Posterior cingulate gyrus (tissue), 11 donors: Measurements from ENCODE around the gene SGPL1.
A peak's percentile ranks its signal among the peaks of the same experiment; 100 is the strongest.
"Not testable (repeated sequence)": the region's sequence is repeated elsewhere in the genome, so short reads cannot be mapped to it uniquely, and the experiment has no call there.

Source experiments
- DNase-seq, 10 donors: peaks; one replicate each; pipeline versions ENCODE4 v3.0.0 to v3.0.0-alpha.2; 2020 to 2021; ENCODE audit warnings: mixed read lengths in 3 of 10
- intact Hi-C: fragments of 100-400 bp; cut with DNase I; formaldehyde crosslinking; loops from one replicate; pipeline ENCODE4 v1.15.1; 2023

SGPL1 gene

DNA sequence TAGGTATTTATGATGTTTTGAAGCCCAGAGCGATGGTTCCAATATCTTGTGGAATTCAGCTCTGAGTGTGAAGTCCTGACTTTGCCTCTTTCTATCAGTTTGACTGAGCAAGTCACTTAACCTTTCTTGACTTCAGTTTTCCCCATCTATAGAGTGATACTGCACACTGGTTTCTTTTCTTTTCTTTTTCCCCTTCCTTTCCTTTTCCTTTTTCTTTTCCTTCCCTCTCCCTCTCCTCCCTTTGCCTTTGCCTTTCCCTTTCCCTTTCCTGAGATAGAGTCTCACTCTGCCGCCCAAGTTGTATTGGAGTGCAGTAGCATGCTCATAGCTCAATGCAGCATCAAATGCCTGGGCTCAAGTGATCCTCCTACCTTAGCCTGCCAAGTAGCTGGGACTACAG, 20.6 kb downstream of the SGPL1 start:
- intact Hi-C loops: no loop called here
- DNase-seq: no peak

DNA sequence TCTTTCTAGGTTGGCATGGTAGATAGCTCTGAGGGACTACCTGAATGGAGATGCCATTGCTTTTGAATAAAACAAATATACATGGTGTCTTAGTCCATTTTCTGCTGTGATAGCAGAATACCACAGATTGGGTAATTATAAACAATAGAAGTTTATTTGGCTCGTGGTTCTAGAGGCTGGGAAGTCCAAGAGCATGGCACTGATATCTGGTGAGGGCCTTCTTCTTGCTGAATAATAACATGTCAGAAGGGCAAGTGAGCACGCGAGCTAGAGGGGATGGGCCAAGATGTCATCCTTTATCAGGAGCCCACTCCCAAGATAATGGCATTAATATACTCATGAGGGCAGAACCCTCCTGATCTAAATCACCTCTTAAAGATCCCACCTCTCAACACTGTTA, 21.9 kb downstream of the SGPL1 start:
- no peak for DNase-seq
- intact Hi-C loops: no loop called here

DNA sequence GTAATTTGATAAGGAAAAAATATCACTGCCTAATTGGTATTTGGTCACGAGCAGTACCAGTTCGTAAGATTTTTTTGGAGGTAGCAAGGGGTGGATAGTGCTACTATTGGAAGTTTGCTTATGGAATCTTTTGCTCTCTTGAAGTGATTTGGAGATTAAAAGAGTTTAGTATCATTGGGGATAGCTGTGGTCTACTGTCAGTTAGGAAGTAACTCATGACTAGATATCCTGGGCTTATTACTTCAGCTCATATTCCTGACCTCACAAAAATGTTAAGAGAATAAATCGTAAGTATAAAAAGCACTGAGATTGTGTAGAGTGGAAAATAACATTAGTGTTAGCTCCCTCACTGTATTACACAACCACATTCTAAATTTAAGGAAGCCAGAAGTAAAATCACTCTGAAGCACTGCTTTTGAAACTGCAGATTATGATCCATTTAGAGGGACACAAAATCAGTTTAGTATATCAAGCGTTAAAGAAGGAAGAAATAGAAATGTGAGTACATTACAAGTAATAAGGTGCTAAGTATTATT, 22.6 kb downstream of the SGPL1 start:
- DNase-seq: no peak
- intact Hi-C loops: no loop called here

DNA sequence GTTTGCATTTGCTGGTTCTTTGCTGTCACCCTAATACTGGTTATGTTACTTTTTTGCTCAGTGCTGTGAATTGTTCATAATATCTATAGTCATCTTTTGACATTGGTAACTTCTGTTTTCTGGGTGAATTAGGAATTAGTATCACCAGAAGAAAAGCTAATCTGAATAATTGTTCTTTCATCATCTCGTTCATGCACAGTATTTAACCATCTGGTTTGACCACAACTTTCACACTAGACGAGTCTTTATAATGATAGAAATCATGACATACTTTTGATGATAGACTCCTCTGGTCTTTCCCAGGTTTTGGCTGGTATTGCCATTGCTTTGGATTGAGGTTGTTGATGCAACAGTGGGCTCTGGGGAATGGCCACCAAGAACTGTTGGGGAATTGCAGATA, 25.1 kb downstream of the SGPL1 start:
- DNase-seq: no peak
- intact Hi-C loops: no loop called here

DNA sequence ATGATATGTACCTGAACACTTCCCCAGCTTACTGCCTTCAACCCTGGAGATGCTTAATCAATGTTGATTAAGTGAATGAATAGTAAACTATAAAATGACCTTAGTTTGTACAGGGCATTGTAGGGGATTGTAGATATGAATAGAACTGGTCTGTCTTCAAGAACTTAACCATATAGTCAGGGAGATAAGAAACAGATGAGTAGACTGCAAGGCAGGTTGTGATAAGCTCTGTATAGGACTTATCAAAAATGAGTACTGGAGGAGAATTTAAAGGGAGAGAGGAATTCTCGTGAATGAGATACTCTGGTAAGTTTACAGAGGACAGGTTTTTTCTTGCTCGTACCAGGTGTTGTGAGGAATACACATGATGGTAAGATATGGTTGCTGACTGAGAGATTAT, 27.6 kb downstream of the SGPL1 start:
- no peak for DNase-seq
- intact Hi-C loops: no loop called here

DNA sequence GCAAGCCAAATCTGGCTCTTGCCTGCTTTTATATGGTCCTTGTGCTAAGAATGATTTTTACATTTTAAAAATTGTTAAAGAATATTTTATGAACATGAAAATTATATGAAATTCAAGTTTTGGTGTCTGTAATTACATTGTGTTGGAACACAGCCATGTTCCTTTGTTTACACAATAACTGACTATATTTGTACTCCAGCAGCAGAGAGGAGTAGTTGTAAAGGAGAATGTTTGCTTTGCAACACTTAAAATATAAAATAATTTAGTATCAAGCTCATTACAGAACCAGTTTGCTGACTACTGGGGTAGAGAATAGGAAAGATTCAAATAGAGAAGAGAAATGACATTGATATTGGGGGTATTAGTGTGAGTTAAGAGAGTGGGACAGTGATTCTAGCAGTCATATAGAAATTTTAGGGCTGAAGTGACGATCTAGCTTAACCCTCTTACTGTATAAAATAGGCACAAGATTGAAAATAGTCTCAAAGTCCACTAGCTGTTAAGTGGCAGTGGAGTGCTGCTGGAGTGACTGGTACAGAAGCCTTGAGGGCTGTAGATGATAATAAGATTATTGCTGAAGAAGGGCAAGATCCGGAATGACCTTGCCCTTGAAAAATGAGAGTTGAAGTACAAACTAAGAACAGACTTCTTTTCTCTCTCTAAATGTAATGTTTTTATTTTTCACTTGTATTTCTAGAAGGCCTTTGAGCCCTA, 28.2 kb downstream of the SGPL1 start:
- DNase-seq: no peak
- intact Hi-C loops: no loop called here

DNA sequence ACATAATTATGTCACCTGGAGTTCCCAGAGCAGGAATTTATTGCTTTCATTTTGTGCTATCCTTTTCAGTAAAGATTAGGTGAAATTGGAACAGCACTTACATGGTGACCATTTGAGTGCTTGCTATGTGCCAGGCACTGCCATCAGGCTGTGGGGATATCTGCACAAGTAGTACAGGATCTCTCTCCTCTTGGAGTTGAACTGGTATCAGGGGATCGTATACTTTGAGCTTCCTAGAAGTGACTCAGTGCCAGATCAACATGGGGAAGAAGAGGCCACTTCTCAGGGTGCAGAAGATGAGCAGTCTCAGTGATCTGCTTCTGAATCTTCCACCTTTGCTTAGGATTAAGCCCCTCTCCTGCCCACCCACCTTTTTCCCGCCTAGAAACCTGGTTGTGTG, 29.5 kb downstream of the SGPL1 start:
- intact Hi-C loops: no loop called here
- DNase-seq: no peak

DNA sequence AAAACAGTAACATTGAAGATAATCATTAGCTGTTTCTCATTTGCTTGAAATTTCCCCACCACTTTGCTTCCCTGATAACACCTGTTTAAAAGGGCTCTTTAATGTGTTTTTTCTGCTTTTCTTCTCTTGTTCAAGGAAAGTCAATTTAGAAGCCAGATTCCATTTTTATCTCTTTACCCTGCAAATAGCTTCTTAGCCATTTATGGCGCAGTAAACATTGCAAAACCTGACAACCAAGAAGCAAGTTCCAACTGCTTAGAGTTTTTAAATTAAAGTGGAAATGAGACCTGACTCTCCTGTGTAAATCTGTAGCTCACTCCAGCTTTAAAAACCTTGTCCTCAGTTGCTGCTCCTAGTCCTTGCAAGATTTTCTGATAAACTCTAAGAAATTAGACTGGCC, 30.1 kb downstream of the SGPL1 start:
- intact Hi-C loops: no loop called here
- DNase-seq: no peak

DNA sequence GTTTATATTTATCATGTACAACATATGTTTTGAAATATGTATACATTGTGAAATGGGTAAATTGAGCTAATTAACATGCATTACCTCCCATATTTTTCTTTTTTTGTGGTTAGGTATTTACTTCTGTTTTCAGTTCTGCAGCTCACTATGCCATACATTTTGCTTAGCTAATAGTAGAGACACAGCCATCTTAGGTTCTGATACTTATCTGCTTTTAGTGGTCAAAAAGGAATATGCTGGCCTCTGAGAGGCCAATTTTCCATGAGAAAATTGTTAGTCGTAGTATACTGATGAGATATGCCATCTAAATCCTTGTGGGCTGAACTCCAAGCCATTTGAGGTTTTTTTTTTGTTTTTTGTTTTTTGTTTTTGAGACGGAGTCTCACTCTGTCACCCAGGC, 31.0 kb downstream of the SGPL1 start:
- DNase-seq: no peak
- intact Hi-C loops: no loop called here

DNA sequence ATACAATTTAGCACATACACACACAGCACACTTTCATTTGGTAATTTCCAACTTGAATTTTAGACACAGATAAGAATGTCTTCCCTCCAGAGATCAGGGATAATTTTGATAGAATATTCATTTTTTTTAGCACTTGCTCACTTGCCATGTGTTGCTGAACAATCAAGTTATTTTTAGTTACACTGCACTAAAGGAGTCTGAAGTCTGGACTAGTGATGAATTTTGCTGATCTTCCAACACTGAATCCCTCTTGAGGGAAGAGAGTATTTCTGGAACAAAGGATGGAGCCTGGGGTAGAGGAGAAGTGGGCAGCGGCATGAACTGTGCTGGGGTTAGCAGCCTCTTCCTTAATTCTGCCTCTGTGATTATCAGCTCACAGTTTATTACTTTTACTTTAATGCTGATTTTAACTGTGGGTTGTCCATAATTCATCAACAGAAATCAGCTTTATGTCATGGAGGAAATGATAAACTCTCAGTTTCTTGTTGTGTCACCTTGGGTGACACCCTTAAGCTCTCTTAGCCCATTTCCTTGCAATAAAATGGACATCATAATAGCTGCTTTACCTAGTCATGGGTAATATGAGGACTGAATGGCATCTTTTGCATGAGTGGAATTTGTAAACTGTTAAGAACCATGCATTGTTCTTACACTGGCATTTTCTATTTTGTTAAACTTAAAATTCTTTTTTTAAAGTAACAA, 32.1 kb downstream of the SGPL1 start:
- intact Hi-C loops: no loop called here
- no peak for DNase-seq

DNA sequence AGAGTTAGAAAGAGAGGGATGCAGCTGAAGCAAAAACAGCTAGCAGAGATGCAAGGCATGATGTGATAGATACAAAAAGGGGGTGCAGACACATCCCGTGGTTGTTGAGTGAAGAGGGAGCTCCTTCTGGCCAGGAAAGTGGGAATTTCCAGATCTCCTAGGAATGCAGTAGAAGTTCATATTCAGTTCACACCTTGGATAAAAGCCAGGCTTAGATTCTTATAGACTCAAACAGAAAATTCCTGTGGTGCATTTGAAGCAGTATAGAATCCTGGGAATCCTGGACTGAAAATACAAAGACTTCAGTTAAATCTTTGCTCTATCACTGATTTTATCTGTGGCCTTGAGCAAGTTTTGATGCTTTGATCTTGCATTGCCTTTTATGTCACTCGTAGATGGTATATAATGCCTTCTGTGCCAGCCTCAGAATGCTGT, 33.9 kb downstream of the SGPL1 start:
- no peak for DNase-seq
- intact Hi-C loops: no loop called here

DNA sequence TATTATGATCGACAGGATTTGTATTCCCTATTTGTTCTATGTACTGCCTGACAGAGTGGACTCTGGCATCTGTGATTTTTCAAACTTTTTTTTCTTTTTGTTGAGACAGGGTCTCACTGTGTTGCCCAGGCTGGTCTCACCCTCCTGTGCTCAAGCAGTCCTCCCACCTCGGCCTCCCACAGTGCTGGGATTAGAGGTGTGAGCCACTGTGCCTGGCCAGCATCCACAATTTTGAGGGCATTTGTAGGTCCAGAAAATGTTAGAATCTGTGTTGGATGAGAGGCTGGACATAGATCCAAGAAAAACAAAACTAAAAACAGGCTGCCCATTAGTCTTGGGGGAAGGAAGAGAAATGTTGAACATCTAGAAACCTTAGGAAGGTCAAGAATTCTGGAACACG, 34.3 kb downstream of the SGPL1 start:
- intact Hi-C loops: no loop called here
- no peak for DNase-seq

DNA sequence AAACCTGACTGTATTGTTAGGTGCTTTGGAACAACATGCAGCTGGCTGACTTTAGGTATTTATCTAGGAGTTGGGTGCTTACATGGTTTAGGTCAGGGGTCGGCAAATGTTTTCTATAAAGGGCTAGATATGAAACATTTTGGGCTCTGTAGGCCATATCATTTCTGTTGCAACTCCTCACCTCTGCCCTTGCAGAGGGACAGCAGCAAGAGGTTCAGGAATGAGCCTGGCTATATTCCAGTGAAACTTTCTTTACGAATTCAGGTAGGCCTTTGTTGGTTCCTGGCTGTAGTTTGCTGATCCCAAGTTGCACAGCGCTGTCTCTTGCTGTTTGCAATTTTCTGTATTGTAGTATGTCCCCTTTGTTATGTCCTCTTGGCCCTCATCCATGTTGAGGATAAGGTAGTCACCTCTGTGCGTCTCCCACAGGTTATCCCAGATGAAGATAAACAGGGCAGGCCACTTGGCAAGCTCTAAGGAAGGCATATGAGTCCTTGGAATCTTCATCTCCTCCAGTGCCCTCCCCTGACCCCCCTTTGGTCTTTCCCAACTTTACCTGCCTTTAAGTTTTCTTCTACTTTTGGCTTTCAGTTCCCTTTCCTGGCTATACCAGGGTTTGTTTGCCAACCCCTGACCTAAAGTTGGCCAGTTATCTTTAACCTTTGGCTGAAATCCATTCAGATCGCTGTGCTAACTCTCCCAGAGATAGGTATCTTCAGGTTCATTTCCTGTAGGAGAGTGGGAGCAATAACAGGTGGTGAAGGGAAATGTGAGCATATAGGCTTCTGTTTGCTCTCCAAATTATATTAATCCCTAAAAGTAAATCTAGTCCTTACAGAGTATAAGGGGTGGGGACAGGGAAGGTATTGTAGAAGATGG, 36.1 kb downstream of the SGPL1 start:
- intact Hi-C loops: no loop called here
- no peak for DNase-seq

DNA sequence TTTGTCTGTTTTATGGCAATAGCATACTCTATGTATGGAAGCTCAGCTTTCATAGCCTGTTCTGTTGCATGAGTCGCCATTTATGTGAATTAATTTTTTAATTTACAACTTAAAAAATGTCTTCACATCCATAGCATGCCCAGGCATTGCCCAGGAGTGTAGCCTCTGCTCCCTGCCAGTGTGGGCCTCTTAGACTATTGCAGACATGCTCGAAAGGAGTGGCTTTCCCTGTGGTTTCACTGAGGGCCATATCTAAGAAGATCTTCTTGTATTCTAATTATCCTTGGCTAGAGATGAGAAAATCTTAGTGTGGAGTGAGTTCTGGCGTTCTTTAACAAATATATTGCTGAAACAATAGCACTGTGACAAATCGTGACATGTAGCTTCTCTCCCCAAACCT, 37.3 kb downstream of the SGPL1 start:
- intact Hi-C loops: no loop called here

DNA sequence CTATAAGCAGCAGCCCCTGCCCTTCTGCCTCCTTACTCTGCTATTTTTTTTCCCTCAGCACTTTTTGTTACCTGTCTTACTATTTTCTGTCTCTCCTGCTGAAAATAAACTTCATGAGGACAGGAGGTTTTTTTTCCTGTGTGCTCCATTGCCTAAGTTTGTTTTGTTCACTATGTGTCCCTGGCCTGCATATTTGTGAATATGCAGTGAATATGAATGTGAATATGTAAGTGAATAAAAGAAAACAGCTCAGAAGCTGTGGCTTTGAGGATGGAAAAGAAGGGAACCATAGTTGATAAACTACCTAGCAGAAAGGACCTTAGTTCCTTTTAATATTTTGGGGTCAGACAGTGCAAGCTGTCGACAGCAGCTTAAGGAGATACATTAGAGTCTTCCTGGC, 37.7 kb downstream of the SGPL1 start:
- no peak for DNase-seq
- intact Hi-C loops: no loop called here

More for the DNA sequence above, 37.3 kb downstream of the SGPL1 start:
- DNase-seq: no peak

DNA sequence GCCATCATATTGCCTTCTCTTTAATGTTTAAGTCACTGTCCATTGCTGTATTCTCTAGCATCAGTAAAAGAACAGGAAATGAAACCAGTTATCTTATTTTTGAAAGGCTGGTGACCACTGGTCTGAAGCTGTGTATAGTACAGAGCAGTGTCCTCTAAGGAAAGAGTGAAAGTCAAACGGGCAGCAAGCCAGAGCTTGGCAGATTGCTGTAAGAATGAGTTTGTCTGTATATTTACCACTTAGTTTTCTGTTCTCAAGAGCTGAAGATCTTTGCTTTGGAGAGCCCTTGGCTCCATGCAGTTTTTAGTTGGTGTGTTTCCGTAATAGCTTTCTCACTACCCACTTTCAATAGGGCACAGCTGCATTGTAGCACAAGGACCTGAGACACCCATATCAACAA, 40.7 kb downstream of the SGPL1 start:
- intact Hi-C loops: no loop called here
- no peak for DNase-seq

DNA sequence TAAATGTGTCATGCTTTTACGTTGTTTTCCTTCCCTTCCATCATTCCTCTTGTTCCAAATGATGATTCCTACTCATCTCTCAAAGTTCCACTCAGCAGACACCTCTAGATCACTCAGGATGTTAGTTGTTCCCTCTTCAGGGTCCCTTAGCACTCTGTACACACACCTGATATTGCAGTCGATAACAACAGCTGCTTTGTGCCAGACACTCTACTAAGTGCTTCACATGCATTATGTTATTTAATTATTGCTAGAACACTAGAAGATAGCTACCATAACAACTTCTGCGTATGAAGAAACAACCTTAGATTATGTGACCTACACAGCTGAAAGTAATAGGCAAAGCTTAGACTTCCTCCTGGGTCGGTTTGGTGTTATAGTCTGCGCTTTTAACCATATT, 43.0 kb downstream of the SGPL1 start:
- DNase-seq: no peak
- intact Hi-C loops: no loop called here

DNA sequence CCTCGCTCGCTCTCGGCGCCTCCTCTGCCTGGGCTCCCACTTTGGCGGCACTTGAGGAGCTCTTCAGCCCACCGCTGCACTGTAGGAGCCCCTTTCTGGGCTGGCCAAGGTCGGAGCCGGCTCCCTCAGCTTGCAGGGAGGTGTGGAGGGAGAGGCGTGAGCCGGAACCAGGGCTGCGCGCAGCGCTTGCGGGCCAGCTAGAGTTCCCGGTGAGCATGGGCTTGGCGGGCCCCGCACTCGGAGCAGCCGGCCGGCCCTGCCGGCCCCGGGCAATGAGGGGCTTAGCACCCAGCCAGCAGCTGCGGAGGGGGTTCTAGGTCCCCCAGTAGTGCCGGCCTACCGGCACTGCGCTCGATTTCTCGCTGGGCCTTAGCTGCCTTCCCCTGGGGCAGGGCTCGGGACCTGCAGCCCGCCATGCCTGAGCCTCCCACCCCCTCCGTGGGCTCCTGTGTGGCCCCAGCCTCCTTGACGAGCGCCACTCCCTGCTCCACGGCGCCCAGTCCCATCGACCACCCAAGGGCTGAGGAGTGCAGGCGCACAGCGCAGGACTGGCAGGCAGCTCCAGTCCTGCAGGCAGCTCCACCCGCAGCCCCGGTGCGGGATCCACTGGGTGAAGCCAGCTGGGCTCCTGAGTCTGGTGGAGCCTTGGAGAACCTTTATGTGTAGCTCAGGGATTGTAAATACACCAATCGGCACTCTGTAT, 45.9 kb downstream of the SGPL1 start:
- intact Hi-C loops: not testable (repeated sequence)
- DNase-seq: peak in 1 of 10 donors; percentile 74

DNA sequence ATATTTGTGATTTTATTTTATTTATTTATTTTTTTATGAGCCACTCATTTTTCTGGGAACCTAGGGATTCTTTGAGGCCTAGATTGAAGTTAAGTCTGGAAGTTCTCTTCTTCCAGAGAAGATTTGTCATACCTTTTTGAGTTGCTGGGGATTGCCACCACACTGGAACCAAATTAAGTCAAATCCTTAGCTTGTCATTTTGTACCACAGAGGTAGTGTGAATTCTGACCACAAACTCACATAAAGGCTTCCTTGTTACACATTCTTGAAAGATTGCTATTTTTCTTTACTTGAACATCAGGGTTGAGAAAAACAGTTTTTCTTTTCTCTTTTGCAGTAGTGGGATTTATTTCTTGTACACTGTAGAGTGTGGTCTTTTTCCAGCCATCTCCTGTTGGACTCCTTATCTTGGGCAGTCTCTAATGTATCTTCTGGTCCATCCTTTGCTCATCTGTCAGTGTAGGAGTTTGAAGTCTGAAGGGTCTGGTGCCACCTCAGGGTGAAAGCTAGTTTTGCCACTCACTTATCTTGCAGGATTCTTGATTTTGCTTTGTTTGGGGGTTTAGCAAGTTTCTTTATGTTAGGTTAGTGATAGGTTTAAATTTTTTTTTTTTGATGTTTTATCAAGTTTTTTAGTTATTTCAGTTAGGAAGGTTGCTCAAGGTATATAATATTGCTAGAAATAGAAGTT, 47.9 kb downstream of the SGPL1 start:
- DNase-seq: no peak
- intact Hi-C loops: no loop called here

DNA sequence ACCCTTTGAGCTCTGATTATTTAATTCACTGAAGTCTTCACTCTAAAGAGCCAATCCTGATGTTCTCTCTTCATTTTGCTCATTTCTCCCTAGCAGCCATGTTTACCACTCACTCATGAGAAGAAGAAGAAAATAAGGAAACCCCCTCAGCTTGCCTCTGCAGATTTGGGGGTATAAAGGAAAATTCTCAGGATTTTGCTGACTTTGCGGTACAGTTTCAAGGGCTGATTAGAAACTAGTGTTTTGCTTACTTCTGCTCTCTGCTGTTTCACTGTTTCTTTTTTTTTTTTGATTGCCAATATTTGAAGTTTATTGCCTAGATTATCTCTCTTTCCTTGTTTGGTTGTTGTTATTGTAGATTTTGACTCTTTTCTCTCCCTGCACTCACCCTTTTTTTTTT, 49.2 kb downstream of the SGPL1 start:
- DNase-seq: no peak
- intact Hi-C loops: no loop called here
